RWPE2 (cell line): ENCODE results near the gene PPP1R2B.

ENCODE experiments used
- ATAC-seq: fragments of 200-7000 bp; cut with Tn5 transposase; 3 replicates; pipeline ENCODE4 v1.9.1; 2021; ENCODE audit warnings: low read depth
- DNase-seq: peaks from one replicate; pipeline ENCODE4 v3.0.0-alpha.2; 2020; ENCODE audit warnings: low spot score
- H3K27ac ChIP-seq: fragments of 450-650 bp; 2 replicates; pipeline ENCODE4 v1.5.1; 2017; ENCODE audit warnings: mild to moderate bottlenecking; ENCODE audit not compliant: poor library complexity, severe bottlenecking
- H3K27me3 ChIP-seq: fragments of 250-450 bp; sonication (Bioruptor Pico); 2 replicates; pipeline ENCODE4 v1.5.1; 2021; ENCODE audit warnings: mild to moderate bottlenecking, moderate library complexity; ENCODE audit not compliant: insufficient read depth, poor library complexity, severe bottlenecking
- H3K36me3 ChIP-seq: fragments of 250-450 bp; sonication (Bioruptor Pico); 2 replicates; pipeline ENCODE4 v1.5.1; 2020; ENCODE audit warnings: low read depth, mild to moderate bottlenecking, moderate library complexity
- H3K4me1 ChIP-seq: fragments of 250-450 bp; sonication (Bioruptor Pico); 2 replicates; pipeline ENCODE4 v1.5.1; 2021; ENCODE audit warnings: mild to moderate bottlenecking, moderate library complexity; ENCODE audit not compliant: insufficient read depth, poor library complexity, severe bottlenecking
- H3K4me3 ChIP-seq: fragments of 250-450 bp; sonication (Bioruptor Pico); 2 replicates; pipeline ENCODE4 v1.5.1; 2021; ENCODE audit warnings: mild to moderate bottlenecking, moderate library complexity; ENCODE audit not compliant: severe bottlenecking
- H3K9me3 ChIP-seq: fragments of 250-450 bp; sonication (Bioruptor Pico); 2 replicates; pipeline ENCODE4 v1.5.1; 2021; ENCODE audit warnings: mild to moderate bottlenecking, moderate library complexity; ENCODE audit not compliant: severe bottlenecking
- TF ChIP-seq, protein P1 (sequence below): fragments of 450-650 bp; IDR thresholded peaks from one replicate; pipeline ENCODE4 v1.5.1; 2017; ENCODE audit warnings: mild to moderate bottlenecking, moderate library complexity; ENCODE audit not compliant: poor library complexity, severe bottlenecking

Gene PPP1R2B

DNA sequence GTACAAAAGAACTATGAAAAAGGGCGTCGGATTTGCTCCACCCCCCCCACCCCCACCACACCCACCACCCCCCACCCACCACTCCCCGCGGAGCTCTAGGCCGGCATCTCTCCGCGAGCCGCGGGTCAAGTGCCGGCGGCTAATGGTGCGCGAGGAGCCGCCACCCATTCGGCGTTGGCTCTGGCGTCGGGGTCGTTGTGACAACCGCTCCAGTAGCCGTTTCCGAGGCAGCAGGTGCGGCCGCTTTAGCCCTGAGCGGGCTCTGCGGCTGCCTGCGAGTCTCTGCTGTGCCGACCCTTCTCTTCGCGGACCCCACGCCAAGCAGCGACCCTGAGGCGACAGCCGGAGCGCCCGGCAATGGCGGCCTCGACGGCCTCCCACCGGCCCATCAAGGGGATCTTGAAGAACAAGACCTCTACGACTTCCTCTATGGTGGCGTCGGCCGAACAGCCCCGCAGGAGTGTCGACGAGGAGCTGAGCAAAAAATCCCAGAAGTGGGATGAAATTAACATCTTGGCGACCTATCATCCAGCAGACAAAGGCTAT, at the start of gene PPP1R2B:
Gene PPP1R2B (plus strand): TSS at position 90 of the 546 bp plus-strand sequence. CDS start 268 bp downstream, at position 358.
- no peaks in the 10 kb centered on the region for H3K36me3 ChIP-seq
- peaks cover 10% of the 10 kb centered on the region for H3K27me3 ChIP-seq
- no peak within 1 kb of the TSS for H3K4me3 ChIP-seq
- no peaks in the 10 kb centered on the region for H3K4me1 ChIP-seq
- no peak for DNase-seq
- no peak for ATAC-seq
- H3K9me3 ChIP-seq, result peaks cover 8% of the 10 kb centered on the region
- TF ChIP-seq, protein P1, sequence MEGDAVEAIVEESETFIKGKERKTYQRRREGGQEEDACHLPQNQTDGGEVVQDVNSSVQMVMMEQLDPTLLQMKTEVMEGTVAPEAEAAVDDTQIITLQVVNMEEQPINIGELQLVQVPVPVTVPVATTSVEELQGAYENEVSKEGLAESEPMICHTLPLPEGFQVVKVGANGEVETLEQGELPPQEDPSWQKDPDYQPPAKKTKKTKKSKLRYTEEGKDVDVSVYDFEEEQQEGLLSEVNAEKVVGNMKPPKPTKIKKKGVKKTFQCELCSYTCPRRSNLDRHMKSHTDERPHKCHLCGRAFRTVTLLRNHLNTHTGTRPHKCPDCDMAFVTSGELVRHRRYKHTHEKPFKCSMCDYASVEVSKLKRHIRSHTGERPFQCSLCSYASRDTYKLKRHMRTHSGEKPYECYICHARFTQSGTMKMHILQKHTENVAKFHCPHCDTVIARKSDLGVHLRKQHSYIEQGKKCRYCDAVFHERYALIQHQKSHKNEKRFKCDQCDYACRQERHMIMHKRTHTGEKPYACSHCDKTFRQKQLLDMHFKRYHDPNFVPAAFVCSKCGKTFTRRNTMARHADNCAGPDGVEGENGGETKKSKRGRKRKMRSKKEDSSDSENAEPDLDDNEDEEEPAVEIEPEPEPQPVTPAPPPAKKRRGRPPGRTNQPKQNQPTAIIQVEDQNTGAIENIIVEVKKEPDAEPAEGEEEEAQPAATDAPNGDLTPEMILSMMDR, result no peak
- no peak within 1 kb of the TSS for H3K27ac ChIP-seq

DNA sequence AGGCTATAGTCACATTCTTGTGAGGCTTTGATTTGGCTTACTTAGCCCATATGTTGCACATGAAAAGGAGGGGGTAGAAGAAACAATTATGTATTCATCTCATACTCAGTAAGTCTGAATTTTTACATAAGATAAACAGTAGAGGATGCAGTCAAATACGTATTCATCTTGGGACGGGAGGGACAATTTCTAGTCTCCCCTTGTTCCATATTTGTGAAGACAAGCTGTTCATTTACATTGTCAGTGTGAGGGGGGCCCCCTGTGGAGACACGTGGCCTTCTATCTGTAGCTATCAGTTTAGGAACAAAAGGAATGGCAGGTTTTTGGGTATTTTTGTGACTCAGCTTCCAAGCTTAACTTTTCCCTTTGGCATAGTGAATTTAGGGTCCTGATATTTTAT, 49.2 kb upstream of the PPP1R2B start:
- no peak overlapping the region for H3K27ac ChIP-seq
- H3K4me1 ChIP-seq, result no peaks in the 10 kb centered on the region
- ATAC-seq (no peak), DNase-seq (no peak)
- peaks cover 2% of the 10 kb centered on the region for H3K9me3 ChIP-seq
- H3K36me3 ChIP-seq, result no peaks in the 10 kb centered on the region
- peaks cover 21% of the 10 kb centered on the region for H3K27me3 ChIP-seq
- no peak overlapping the region for H3K4me3 ChIP-seq
- TF ChIP-seq, protein P1, result no peak

DNA sequence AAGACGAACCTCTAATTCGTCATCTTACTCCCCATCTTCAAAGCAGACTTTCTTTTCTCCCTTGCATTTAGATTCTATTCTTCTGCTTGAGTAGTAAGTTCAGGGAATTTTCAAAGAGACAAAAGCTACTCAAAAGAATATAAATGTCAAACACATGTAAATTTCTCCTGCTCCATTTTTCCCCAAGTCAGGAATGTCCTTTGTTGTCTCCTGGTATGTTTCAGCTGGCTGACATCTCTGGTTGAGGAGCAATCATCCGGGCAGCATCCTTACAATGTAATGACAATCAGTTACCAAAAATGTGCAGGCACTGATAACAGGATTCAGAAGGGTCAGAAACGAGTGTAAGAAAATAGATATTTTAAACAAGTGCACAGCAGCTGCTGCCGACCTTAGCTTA, 47.6 kb upstream of the PPP1R2B start:
- Histone ChIP-seq H3K27ac (no peak overlapping the region), H3K4me1 (no peaks in the 10 kb centered on the region), H3K36me3 (no peaks in the 10 kb centered on the region), H3K9me3 (peaks cover 2% of the 10 kb centered on the region), H3K27me3 (peaks cover 21% of the 10 kb centered on the region), H3K4me3 (no peak overlapping the region)
- DNase-seq (no peak), ATAC-seq (no peak)
- TF ChIP-seq, protein P1, result no peak

DNA sequence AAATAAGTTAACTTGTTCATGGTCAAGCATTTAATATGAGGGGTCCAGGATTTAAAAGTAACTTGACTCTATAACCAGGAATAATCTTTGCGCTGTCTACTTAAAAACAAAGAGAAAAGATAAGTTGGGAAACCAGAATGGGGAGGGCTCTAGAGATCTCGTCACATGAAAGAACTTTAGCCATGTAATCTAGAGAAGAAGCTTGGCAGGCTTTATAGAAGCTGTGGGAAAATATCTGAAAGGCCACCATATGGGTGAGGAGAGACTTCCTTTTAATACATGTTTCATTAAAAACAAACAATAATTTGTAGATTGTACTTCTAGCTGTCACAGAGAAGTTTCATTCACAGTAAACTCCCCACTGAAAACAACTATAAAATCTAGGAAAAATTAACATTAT, 46.7 kb upstream of the PPP1R2B start:
- Histone ChIP-seq H3K27ac (no peak overlapping the region), H3K4me1 (no peaks in the 10 kb centered on the region), H3K36me3 (no peaks in the 10 kb centered on the region), H3K27me3 (peaks cover 21% of the 10 kb centered on the region), H3K9me3 (peaks cover 2% of the 10 kb centered on the region), H3K4me3 (no peak overlapping the region)
- DNase-seq (no peak), ATAC-seq (no peak)
- TF ChIP-seq, protein P1, result no peak

DNA sequence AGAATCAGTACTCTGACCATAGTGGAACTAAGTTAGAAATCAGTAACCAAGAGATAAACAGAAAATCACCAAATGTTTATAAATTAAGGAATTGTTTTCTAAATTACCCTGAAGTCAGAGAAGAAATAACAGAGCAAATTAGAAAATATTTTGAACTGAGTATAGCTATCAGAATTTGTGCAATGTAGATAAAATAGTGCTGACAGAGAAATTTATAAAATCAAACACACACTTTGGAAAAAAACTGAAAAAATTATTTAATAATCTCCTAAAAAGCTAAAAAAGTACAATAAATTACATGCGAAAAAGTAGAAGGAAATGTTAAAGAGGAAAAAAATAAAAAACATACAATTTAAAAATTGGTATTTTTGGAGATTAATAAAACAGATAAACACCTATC, 37.1 kb upstream of the PPP1R2B start:
- H3K27me3 ChIP-seq, result no peaks in the 10 kb centered on the region
- ATAC-seq (no peak), DNase-seq (no peak)
- no peak overlapping the region for H3K4me3 ChIP-seq
- H3K27ac ChIP-seq, result no peak overlapping the region
- H3K36me3 ChIP-seq, result no peaks in the 10 kb centered on the region
- TF ChIP-seq, protein P1, result no peak
- no peaks in the 10 kb centered on the region for H3K9me3 ChIP-seq
- H3K4me1 ChIP-seq, result no peaks in the 10 kb centered on the region
